ENCODE results near the gene ANKRD22. TPM values are rescaled to one million over a fixed set of nuclear protein-coding genes. Genes with fewer than 3 reads are reported as not detected.

The ANKRD22 gene
- total and polyA plus RNA-seq, 9 of the 15 experiments (the other 6 are each of a cell fraction or from before 2014, with no cell fraction given): not detected

DNA sequence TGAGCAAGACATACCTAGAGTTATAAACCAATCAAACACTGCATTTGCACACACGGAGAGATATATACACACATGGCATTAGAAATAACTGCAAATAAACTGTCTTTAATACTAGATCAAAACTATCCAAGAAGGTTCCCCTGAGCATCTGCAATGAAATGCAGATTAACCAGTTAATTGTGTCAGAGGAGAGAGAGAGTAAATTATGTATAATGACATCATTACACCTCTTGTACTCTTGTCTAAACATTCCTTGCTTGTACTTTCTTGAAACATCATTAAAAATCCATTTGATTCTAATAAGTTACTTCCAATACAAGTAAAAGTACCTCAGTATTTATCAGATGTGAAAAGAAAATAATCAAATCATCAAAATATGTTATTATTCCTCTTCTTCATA lies 932 bp downstream of the ANKRD22 start:
- no peaks in the 10 kb centered on the region for H3K27me3 ChIP-seq (ENCODE audit: control insufficient read depth in 2 of 2, insufficient read depth in 2 of 2, low read length in 2 of 2)
- no peaks in the 10 kb centered on the region for H4K20me1 ChIP-seq (replicated peaks; ENCODE audit: control insufficient read depth, insufficient read depth, low read length)
- ChIA-PET POLR2A (no interaction called here), CTCF (ENCODE audit: low intra/inter-chr PET ratio) (no interaction called here)
- in situ Hi-C loops (cut with MboI): no loop called here
- TF ChIP-seq ZSCAN32 (CRISPR knock-in tag; IDR thresholded peaks at IDR 0.05) (no peak), STAT5B (CRISPR knock-in tag; IDR thresholded peaks at IDR 0.05) (no peak), SMAD2 (IDR thresholded peaks at IDR 0.05; ENCODE audit: low read depth, low read length) (no peak), LARP7 (IDR thresholded peaks at IDR 0.05) (no peak), ZNF232 (CRISPR knock-in tag; IDR thresholded peaks at IDR 0.05) (no peak), SNRNP70 (optimal IDR thresholded peaks at IDR 0.05; ENCODE audit: low read depth, low read length) (no peak), TCF3 (CRISPR knock-in tag; IDR thresholded peaks at IDR 0.05) (no peak), XRCC4 (IDR thresholded peaks at IDR 0.05; ENCODE audit: extremely low read depth, insufficient read depth, insufficient read length) (no peak), PTTG1 (tag; IDR thresholded peaks at IDR 0.05; ENCODE audit: low read depth) (no peak), HOMEZ (CRISPR knock-in tag; IDR thresholded peaks at IDR 0.05) (no peak), BCOR (IDR thresholded peaks at IDR 0.05) (no peak), SAP30 (IDR thresholded peaks at IDR 0.05; ENCODE audit: borderline replicate concordance, insufficient read depth, low read depth, low read length, poor library complexity, severe bottlenecking) (no peak), ZNF586 (CRISPR knock-in tag; conservative IDR thresholded peaks at IDR 0.05) (no peak), NR2F6 (CRISPR knock-in tag; IDR thresholded peaks at IDR 0.05) (no peak), BRF1 (IDR thresholded peaks at IDR 0.05; ENCODE audit: borderline replicate concordance, extremely low read depth, insufficient read length) (no peak)
- TF ChIP-seq, protein P1, sequence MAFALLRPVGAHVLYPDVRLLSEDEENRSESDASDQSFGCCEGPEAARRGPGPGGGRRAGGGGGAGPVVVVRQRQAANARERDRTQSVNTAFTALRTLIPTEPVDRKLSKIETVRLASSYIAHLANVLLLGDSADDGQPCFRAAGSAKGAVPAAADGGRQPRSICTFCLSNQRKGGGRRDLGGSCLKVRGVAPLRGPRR (CRISPR knock-in tag; IDR thresholded peaks at IDR 0.05): no peak
- 0% methylated on average over 1 of the region's 1 CpG for WGBS (ENCODE audit: insufficient coverage, low coverage, missing lambda C conversion rate)
- no peak for ATAC-seq
- H3K9ac ChIP-seq (ENCODE audit: insufficient read depth in 1 of 2, low read depth in 2 of 2, low read length in 2 of 2): no peak overlapping the region
- no peaks in the 10 kb centered on the region for H3K79me2 ChIP-seq (ENCODE audit: control insufficient read depth, insufficient read depth, low read length)
- FAIRE-seq: no peak
- H3K4me2 ChIP-seq (ENCODE audit: insufficient read depth, low read length): no peak overlapping the region
- BruUV-seq (replicated peaks): no TSS peak
- no peaks in the 10 kb centered on the region for H3K36me3 ChIP-seq (ENCODE audit: control insufficient read depth, insufficient read depth, low read length)
- no peaks in the 10 kb centered on the region for H3K4me1 ChIP-seq (replicated peaks in 1 of 2; ENCODE audit: control insufficient read depth in 2 of 2, insufficient read depth in 2 of 2, low read length in 2 of 2)
- H2AFZ ChIP-seq (ENCODE audit: low read depth, low read length): no peak overlapping the region
- H3K9me1 ChIP-seq (ENCODE audit: control insufficient read depth, insufficient read depth, low read length): no peaks in the 10 kb centered on the region
- no peaks in the 10 kb centered on the region for H3K9me3 ChIP-seq (replicated peaks; ENCODE audit: control insufficient read depth, insufficient read depth, low read depth, low read length)
- H3K27ac ChIP-seq (ENCODE audit: extremely low read depth, low read depth, low read length): no peak overlapping the region
- H3K4me3 ChIP-seq: no peak overlapping the region
- no peak for DNase-seq (ENCODE audit: extremely low read depth in 1 of 4, low spot score in 3 of 4)
- intact Hi-C loops (cut with micrococcal nuclease): no loop called here

All from K562 (cell line).